ENCODE results near the gene HK3.

DNA sequence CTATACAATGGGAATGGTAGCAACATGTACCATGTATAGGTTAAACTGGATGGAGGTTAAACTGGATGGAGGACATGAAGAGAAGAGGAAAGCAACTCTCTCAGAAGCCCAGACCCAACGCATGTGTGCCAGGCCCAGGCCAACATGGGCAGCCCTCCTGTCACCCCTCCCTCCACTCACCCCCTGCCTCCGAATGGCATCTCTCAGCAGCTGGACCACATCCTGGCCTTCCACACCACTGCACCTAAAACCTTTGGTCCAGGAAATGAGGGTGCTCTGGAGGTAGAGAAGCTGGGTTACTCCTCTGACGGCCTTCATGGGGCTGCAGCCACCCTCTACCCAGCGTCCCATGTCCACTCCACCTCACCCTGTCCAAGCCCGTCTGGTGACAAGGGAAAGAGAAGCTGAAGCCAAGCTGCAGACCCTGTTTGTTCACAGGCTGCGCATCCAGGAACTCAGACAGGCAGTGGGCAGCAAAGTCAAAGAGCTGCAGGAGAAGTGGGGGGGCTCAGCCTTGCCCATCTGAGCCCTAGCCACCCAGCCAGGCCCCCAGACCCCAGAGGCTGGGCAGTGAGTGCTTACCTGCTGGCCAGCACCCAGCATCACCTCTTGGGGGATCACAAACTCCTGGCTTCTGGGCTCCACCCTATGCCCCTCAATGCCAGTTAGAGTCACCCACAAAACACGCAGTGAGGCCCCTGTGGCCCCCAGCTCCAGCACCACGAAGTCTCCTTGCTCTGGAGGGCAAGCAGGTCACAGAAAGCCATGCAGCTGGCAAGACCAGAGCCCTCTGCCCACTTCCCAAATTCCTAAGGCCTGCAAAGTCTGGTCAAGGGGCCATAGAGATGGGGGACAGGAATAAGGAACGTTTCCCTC is 8.5 kb downstream of the HK3 start:
- TF ChIP-seq POLR2A (IDR thresholded peaks at IDR 0.05): no peak
- TF ChIP-seq, protein P1, sequence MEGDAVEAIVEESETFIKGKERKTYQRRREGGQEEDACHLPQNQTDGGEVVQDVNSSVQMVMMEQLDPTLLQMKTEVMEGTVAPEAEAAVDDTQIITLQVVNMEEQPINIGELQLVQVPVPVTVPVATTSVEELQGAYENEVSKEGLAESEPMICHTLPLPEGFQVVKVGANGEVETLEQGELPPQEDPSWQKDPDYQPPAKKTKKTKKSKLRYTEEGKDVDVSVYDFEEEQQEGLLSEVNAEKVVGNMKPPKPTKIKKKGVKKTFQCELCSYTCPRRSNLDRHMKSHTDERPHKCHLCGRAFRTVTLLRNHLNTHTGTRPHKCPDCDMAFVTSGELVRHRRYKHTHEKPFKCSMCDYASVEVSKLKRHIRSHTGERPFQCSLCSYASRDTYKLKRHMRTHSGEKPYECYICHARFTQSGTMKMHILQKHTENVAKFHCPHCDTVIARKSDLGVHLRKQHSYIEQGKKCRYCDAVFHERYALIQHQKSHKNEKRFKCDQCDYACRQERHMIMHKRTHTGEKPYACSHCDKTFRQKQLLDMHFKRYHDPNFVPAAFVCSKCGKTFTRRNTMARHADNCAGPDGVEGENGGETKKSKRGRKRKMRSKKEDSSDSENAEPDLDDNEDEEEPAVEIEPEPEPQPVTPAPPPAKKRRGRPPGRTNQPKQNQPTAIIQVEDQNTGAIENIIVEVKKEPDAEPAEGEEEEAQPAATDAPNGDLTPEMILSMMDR (IDR thresholded peaks at IDR 0.05): no peak

All from body of pancreas (tissue), 4 donors.